HepG2 (cell line): ENCODE data around the gene ZSCAN21. TPM values are rescaled to one million over a fixed set of nuclear protein-coding genes. Genes with fewer than 3 reads are reported as not detected.

ENCODE experiments used
- AKAP8 ChIP-seq: sonication (generic); formaldehyde crosslinking; IDR thresholded peaks from 2 replicates; pipeline ENCODE4 v1.5.1; 2020; ENCODE audit warnings: mild to moderate bottlenecking, missing genetic modification reagents
- ATRX ChIP-seq: sonication (generic); formaldehyde crosslinking; IDR thresholded peaks from 2 replicates; pipeline ENCODE4 v1.4.0; 2020; ENCODE audit warnings: missing genetic modification reagents, borderline replicate concordance
- CBX2 ChIP-seq, 2 experiments: fragments of 200-600 bp in 1 of 2; sonication (generic); formaldehyde crosslinking in 1 of 2; IDR thresholded peaks; 2 replicates each; pipeline versions ENCODE4 v1.7.0 to v1.8.1; 2018 to 2022; ENCODE audit warnings: low read depth in 2 of 2, low read length in 1 of 2, mild to moderate bottlenecking in 1 of 2, missing genetic modification reagents in 1 of 2
- FOSL2 ChIP-seq: sonication (generic); formaldehyde crosslinking; IDR thresholded peaks from 2 replicates; pipeline ENCODE4 v1.4.0; 2020; ENCODE audit warnings: missing genetic modification reagents
- FOXO1 ChIP-seq: sonication (generic); formaldehyde crosslinking; IDR thresholded peaks from 2 replicates; pipeline ENCODE4 v1.4.0; 2020; ENCODE audit warnings: missing genetic modification reagents
- HOXA5 ChIP-seq: sonication (generic); formaldehyde crosslinking; IDR thresholded peaks from 2 replicates; pipeline ENCODE4 v1.4.0; 2020; ENCODE audit warnings: missing genetic modification reagents
- MYNN ChIP-seq: sonication (generic); formaldehyde crosslinking; IDR thresholded peaks from 2 replicates; pipeline ENCODE4 v1.4.0; 2020; ENCODE audit warnings: mild to moderate bottlenecking, low read depth, missing genetic modification reagents
- ZBTB42 ChIP-seq: sonication (generic); formaldehyde crosslinking; IDR thresholded peaks from 2 replicates; pipeline ENCODE4 v1.5.0; 2020; ENCODE audit warnings: mild to moderate bottlenecking, missing genetic modification reagents
- ZHX2 ChIP-seq, 2 experiments: sonication (generic) in 1 of 2; formaldehyde crosslinking in 1 of 2; IDR thresholded peaks; 2 replicates each; pipeline versions ENCODE4 v1.6.1 to v1.9.0; 2014 to 2022; ENCODE audit warnings: antibody characterized with exemption in 1 of 2, borderline replicate concordance in 1 of 2, inconsistent platforms in 1 of 2, low read depth in 1 of 2, missing genetic modification reagents in 1 of 2
- ZNF331 ChIP-seq: sonication (generic); formaldehyde crosslinking; IDR thresholded peaks from 2 replicates; pipeline ENCODE4 v1.4.0; 2020; ENCODE audit warnings: missing genetic modification reagents
- ZNF362 ChIP-seq: sonication (generic); formaldehyde crosslinking; IDR thresholded peaks from 2 replicates; pipeline ENCODE4 v1.4.0; 2020; ENCODE audit warnings: missing genetic modification reagents, mild to moderate bottlenecking, borderline replicate concordance
- ZNF616 ChIP-seq: sonication (generic); formaldehyde crosslinking; IDR thresholded peaks from 2 replicates; pipeline ENCODE4 v1.5.0; 2020; ENCODE audit warnings: low read depth, mild to moderate bottlenecking, missing genetic modification reagents
- ZNF879 ChIP-seq: sonication (generic); formaldehyde crosslinking; IDR thresholded peaks from 2 replicates; pipeline ENCODE4 v1.8.1; 2023; ENCODE audit warnings: missing genetic modification reagents
- polyA plus RNA-seq, 8 experiments: library from polyadenylated mRNA; depleted of rRNA in 3 of 8; stranded (reverse) in 7 of 8; unstranded in 1 of 8; fragments of >200 nt; fragmentation: Illumina TruSeq in 4 of 8; extraction: Trizol in 4 of 8; gene quantifications; 2 replicates each; pipeline versions ENCODE4 v1.2.1 to v1.2.3, GENCODE V29; 2011 to 2016; ENCODE audit warnings: low read depth in 4 of 8, missing spikeins in 1 of 8, mixed read lengths in 1 of 8; ENCODE audit not compliant: insufficient read depth in 1 of 8
- total RNA-seq, 5 experiments: library from RNA; depleted of rRNA; stranded (reverse); fragments of >200 nt; fragmentation: Illumina TruSeq; extraction: Trizol; gene quantifications; 2 replicates each; pipeline ENCODE4 v1.2.3, GENCODE V29; 2016; ENCODE audit warnings: low read depth in 1 of 5
- TF ChIP-seq, protein P1 (sequence below): sonication (generic); formaldehyde crosslinking; IDR thresholded peaks from 2 replicates; pipeline ENCODE4 v1.4.0; 2020; ENCODE audit warnings: missing genetic modification reagents, borderline replicate concordance
- TF ChIP-seq, protein P2 (sequence below): IDR thresholded peaks from 2 replicates; pipeline ENCODE4 v1.6.1; 2012; ENCODE audit warnings: low read depth, low read length, improper control_type of control experiment
- TF ChIP-seq, protein P3 (sequence below): sonication (generic); formaldehyde crosslinking; IDR thresholded peaks from 2 replicates; pipeline ENCODE4 v1.5.0; 2020; ENCODE audit warnings: mild to moderate bottlenecking, missing genetic modification reagents

The ZSCAN21 gene
- total and polyA plus RNA-seq, 2 of the 13 experiments (the other 11 are each of a cell fraction or from before 2014, with no cell fraction given) = 7.0 to 10.0 TPM

GRCh38 chr7:100100420-100101015, 50.9 kb downstream of the ZSCAN21 start (continued):
- TF ChIP-seq, protein P1, sequence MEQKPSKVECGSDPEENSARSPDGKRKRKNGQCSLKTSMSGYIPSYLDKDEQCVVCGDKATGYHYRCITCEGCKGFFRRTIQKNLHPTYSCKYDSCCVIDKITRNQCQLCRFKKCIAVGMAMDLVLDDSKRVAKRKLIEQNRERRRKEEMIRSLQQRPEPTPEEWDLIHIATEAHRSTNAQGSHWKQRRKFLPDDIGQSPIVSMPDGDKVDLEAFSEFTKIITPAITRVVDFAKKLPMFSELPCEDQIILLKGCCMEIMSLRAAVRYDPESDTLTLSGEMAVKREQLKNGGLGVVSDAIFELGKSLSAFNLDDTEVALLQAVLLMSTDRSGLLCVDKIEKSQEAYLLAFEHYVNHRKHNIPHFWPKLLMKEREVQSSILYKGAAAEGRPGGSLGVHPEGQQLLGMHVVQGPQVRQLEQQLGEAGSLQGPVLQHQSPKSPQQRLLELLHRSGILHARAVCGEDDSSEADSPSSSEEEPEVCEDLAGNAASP = peak; percentile 72
- TF ChIP-seq ZBTB42 (CRISPR knock-in tag) (0 out of 2 replicates have a peak, but pooled peaks have one; percentile 26), ZHX2 (IDR thresholded peaks at IDR 0.05; ENCODE audit: low read depth) (peak; percentile 80), ZHX2 (CRISPR knock-in tag; IDR thresholded peaks at IDR 0.05; ENCODE audit: borderline replicate concordance) (no peak), ZNF616 (CRISPR knock-in tag) (peak; percentile 63; the same call in 1 of the 2 replicates), ATRX (CRISPR knock-in tag) (no peak), FOXO1 (CRISPR knock-in tag) (peak; percentile 91), CBX2 (IDR thresholded peaks at IDR 0.05; ENCODE audit: low read depth, low read length) (no peak), CBX2 (CRISPR knock-in tag; IDR thresholded peaks at IDR 0.05; ENCODE audit: low read depth) (no peak), ZNF331 (CRISPR knock-in tag) (peak; percentile 83), ZNF879 (no peak), ZNF362 (CRISPR knock-in tag) (peak; percentile 49; the same call in 1 of the 2 replicates), MYNN (CRISPR knock-in tag) (no peak), AKAP8 (CRISPR knock-in tag) (peak; percentile 63), HOXA5 (CRISPR knock-in tag) (peak; percentile 56), FOSL2 (CRISPR knock-in tag) (peak; percentile 53)
- TF ChIP-seq, protein P2, sequence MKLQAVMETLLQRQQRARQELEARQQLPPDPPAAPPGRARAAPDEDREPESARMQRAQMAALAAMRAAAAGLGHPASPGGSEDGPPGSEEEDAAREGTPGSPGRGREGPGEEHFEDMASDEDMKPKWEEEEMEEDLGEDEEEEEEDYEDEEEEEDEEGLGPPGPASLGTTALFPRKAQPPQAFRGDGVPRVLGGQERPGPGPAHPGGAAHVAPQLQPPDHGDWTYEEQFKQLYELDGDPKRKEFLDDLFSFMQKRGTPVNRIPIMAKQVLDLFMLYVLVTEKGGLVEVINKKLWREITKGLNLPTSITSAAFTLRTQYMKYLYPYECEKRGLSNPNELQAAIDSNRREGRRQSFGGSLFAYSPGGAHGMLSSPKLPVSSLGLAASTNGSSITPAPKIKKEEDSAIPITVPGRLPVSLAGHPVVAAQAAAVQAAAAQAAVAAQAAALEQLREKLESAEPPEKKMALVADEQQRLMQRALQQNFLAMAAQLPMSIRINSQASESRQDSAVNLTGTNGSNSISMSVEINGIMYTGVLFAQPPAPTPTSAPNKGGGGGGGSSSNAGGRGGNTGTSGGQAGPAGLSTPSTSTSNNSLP = 0 out of 2 replicates have a peak, but pooled peaks have one; percentile 17
- TF ChIP-seq, protein P3, sequence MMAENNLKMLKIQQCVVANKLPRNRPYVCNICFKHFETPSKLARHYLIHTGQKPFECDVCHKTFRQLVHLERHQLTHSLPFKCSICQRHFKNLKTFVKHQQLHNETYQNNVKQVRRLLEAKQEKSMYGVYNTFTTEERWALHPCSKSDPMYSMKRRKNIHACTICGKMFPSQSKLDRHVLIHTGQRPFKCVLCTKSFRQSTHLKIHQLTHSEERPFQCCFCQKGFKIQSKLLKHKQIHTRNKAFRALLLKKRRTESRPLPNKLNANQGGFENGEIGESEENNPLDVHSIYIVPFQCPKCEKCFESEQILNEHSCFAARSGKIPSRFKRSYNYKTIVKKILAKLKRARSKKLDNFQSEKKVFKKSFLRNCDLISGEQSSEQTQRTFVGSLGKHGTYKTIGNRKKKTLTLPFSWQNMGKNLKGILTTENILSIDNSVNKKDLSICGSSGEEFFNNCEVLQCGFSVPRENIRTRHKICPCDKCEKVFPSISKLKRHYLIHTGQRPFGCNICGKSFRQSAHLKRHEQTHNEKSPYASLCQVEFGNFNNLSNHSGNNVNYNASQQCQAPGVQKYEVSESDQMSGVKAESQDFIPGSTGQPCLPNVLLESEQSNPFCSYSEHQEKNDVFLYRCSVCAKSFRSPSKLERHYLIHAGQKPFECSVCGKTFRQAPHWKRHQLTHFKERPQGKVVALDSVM (CRISPR knock-in tag) = peak; percentile 62
